ENCODE data around the gene VENTX.

GRCh38 chr10:133211141-133211830 is 26.4 kb upstream of the VENTX start:
- no peak for TF ChIP-seq POLR2AphosphoS5 (IDR thresholded peaks at IDR 0.05; ENCODE audit: borderline replicate concordance, low read depth, low read length)
- TF ChIP-seq FOXP2 (optimal IDR thresholded peaks at IDR 0.05; ENCODE audit: control extremely low read depth, extremely low read length, insufficient read depth), result no peak
- no peak for TF ChIP-seq EZH2 (IDR thresholded peaks at IDR 0.05)

All from SK-N-MC (cell line).